ENCODE data around the gene MLST8.

GRCh38 chr16:2173366-2173765, 31.9 kb upstream of the MLST8 start:
- TF ChIP-seq CTCF (IDR thresholded peaks at IDR 0.05; ENCODE audit: low read length) (no peak), EZH2 (optimal IDR thresholded peaks at IDR 0.05; ENCODE audit: low read depth, low read length) (no peak)
